ENCODE measurements around the gene HIPK2. TPM values are rescaled to one million over a fixed set of nuclear protein-coding genes. Genes with fewer than 3 reads are reported as not detected.

HIPK2 gene
- total and polyA plus RNA-seq, 2 experiments from 2014 or later: 7.3 to 16.9 TPM

GRCh38 chr7:139674341-139674740 is 103.5 kb downstream of the HIPK2 start (continued):
- TF ChIP-seq REST (IDR thresholded peaks at IDR 0.05; ENCODE audit: unreplicated experiment): no peak
- no peak for TF ChIP-seq EZH2phosphoT487 (IDR thresholded peaks at IDR 0.05; ENCODE audit: unreplicated experiment)
- no peak for TF ChIP-seq NANOG (IDR thresholded peaks at IDR 0.05; ENCODE audit: borderline replicate concordance)
- no peak for TF ChIP-seq ETS1 (IDR thresholded peaks at IDR 0.05)
- TF ChIP-seq EZH2 (IDR thresholded peaks at IDR 0.05; ENCODE audit: low read depth, unreplicated experiment): no peak

GRCh38 chr7:139673762-139674161 is 104.0 kb downstream of the HIPK2 start:
- Histone ChIP-seq H3K4me1 (ENCODE audit: insufficient read depth) (no peaks in the 10 kb centered on the region; the same call in 1 of the 2 replicates), H3K36me3 (ENCODE audit: insufficient read depth) (no peaks in the 10 kb centered on the region), H3K4me3 (no peak overlapping the region), H3K27ac (ENCODE audit: low read depth) (no peak overlapping the region), H3F3A (replicated peaks; ENCODE audit: low read depth) (no peaks in the 10 kb centered on the region), H3K27me3 (ENCODE audit: insufficient read depth) (no peaks in the 10 kb centered on the region), H3K4me2 (no peak overlapping the region), H3K79me2 (replicated peaks; ENCODE audit: insufficient read depth) (no peaks in the 10 kb centered on the region), H3K9me2 (ENCODE audit: insufficient read depth) (no peaks in the 10 kb centered on the region), H4K20me1 (replicated peaks; ENCODE audit: insufficient read depth) (no peaks in the 10 kb centered on the region), H2AFZ (no peak overlapping the region)
- H3K36me3 Mint-ChIP-seq (ENCODE audit: low read depth): peaks cover 5% of the 10 kb centered on the region; the same call in 1 of the 3 replicates
- H3K4me1 Mint-ChIP-seq: peaks cover 28% of the 10 kb centered on the region
- ATAC-seq (no peak), DNase-seq (ENCODE audit: low spot score) (no peak)
- no peaks in the 10 kb centered on the region for H3K9me3 Mint-ChIP-seq
- H3K4me3 Mint-ChIP-seq: no peak overlapping the region
- H3K27ac Mint-ChIP-seq: no peak overlapping the region
- peaks cover 1% of the 10 kb centered on the region for H3K27me3 Mint-ChIP-seq (ENCODE audit: insufficient read depth, low read depth, poor library complexity)
- TF ChIP-seq JUNB (IDR thresholded peaks at IDR 0.05; ENCODE audit: unreplicated experiment): no peak
- no peak for TF ChIP-seq ETS1 (IDR thresholded peaks at IDR 0.05)
- TF ChIP-seq EZH2phosphoT487 (IDR thresholded peaks at IDR 0.05; ENCODE audit: unreplicated experiment): no peak
- no peak for TF ChIP-seq ZNF331 (CRISPR knock-in tag; IDR thresholded peaks at IDR 0.05; ENCODE audit: low read depth)
- no peak for TF ChIP-seq POLR2AphosphoS5 (IDR thresholded peaks at IDR 0.05; ENCODE audit: low read depth)
- TF ChIP-seq STAT1 (IDR thresholded peaks at IDR 0.05; ENCODE audit: unreplicated experiment): no peak
- no peak for TF ChIP-seq CREB1 (CRISPR knock-in tag; IDR thresholded peaks at IDR 0.05; ENCODE audit: low read depth)
- no peak for TF ChIP-seq NANOG (IDR thresholded peaks at IDR 0.05; ENCODE audit: borderline replicate concordance)
- no peak for TF ChIP-seq ZNF462 (CRISPR knock-in tag; IDR thresholded peaks at IDR 0.05)

Data from GM23338 (cell line).